OCI-LY7 (cell line): Measurements from ENCODE around the gene PPT1. TPM values are rescaled to one million over a fixed set of nuclear protein-coding genes. Genes with fewer than 3 reads are reported as not detected.

Source experiments
- BruUV-seq: library from RNA; stranded (reverse); fragments of 400-500 nt; replicated peaks from 2 replicates; lab custom pipeline; 2021; lab: Mats Ljungman, UMichigan
- CTCF ChIA-PET: fragments of 300-600 bp; sonication (Branson Sonifier 250); formaldehyde crosslinking; loops from one replicate; lab custom pipeline; 2022; ENCODE audit warnings: antibody characterized with exemption; ENCODE audit not compliant: unreplicated experiment; lab: Charles Lee
- POLR2A ChIA-PET: fragments of 300-600 bp; sonication (Branson Sonifier 250); formaldehyde crosslinking; loops from one replicate; lab custom pipeline; 2022; ENCODE audit warnings: antibody characterized with exemption; lab: Charles Lee
- DNase-seq: peaks from one replicate; pipeline ENCODE4 v3.0.0-alpha.2; 2015; ENCODE audit warnings: low spot score
- H2AFZ ChIP-seq: fragments of 200-600 bp; sonication (generic), shearing (Covaris generic); 2 replicates; pipeline ENCODE4 v1.6.1; 2014; ENCODE audit warnings: mild to moderate bottlenecking, antibody characterized with exemption, low read length, moderate library complexity
- H3K27ac ChIP-seq: fragments of 200-600 bp; sonication (generic); 2 replicates; pipeline ENCODE4 v1.5.1; 2014; ENCODE audit warnings: mixed run types, low read depth, mild to moderate bottlenecking, moderate library complexity, low read length, inconsistent platforms; ENCODE audit not compliant: poor library complexity, severe bottlenecking
- H3K36me3 ChIP-seq: fragments of 200-600 bp; sonication (generic); 2 replicates; pipeline ENCODE4 v1.6.1; 2014; ENCODE audit warnings: mild to moderate bottlenecking, antibody characterized with exemption, low read length, moderate library complexity, mixed read lengths; ENCODE audit not compliant: insufficient read depth
- H3K4me1 ChIP-seq: fragments of 200-600 bp; sonication (generic); 2 replicates; pipeline ENCODE4 v1.5.1; 2014; ENCODE audit warnings: mild to moderate bottlenecking, low read length; ENCODE audit not compliant: insufficient read depth, poor library complexity, severe bottlenecking
- H3K4me2 ChIP-seq: fragments of 200-600 bp; sonication (generic); 2 replicates; pipeline ENCODE4 v1.6.1; 2014; ENCODE audit warnings: mild to moderate bottlenecking, low read length
- H3K4me3 ChIP-seq: fragments of 200-600 bp; sonication (generic); 2 replicates; pipeline ENCODE4 v1.5.1; 2014; ENCODE audit warnings: mild to moderate bottlenecking, low read depth, low read length; ENCODE audit not compliant: poor library complexity, severe bottlenecking
- H3K79me2 ChIP-seq: fragments of 200-600 bp; sonication (generic); 2 replicates; pipeline ENCODE4 v1.6.1; 2016; ENCODE audit warnings: low read depth, mild to moderate bottlenecking, low read length, moderate library complexity, mixed read lengths; ENCODE audit not compliant: insufficient read depth
- H3K9me2 ChIP-seq: fragments of 200-600 bp; sonication (generic); 2 replicates; pipeline ENCODE4 v1.6.1; 2016; ENCODE audit warnings: mild to moderate bottlenecking, low read length, mixed read lengths; ENCODE audit not compliant: insufficient read depth
- H3K9me3 ChIP-seq: fragments of 200-600 bp; sonication (generic); 2 replicates; pipeline ENCODE4 v1.6.1; 2014; ENCODE audit warnings: mild to moderate bottlenecking, mixed run types, low read length, mixed read lengths
- H4K20me1 ChIP-seq: fragments of 200-600 bp; sonication (generic); 2 replicates; pipeline ENCODE4 v1.6.1; 2014; ENCODE audit warnings: mild to moderate bottlenecking, antibody characterized with exemption, low read length, moderate library complexity, mixed read lengths; ENCODE audit not compliant: insufficient read depth
- EZH2phosphoT487 ChIP-seq: fragments of 200-600 bp; sonication (generic); IDR thresholded peaks from 2 replicates; pipeline ENCODE4 v1.6.1; 2018; ENCODE audit warnings: low read depth, borderline replicate concordance, mild to moderate bottlenecking, mixed run types, antibody characterized with exemption, low read length, moderate library complexity, mixed read lengths
- intact Hi-C: fragments of 100-400 bp; cut with micrococcal nuclease; formaldehyde crosslinking; loops from one replicate; pipeline ENCODE4 v1.10.0; 2022; ENCODE audit not compliant: unreplicated experiment
- total RNA-seq, 2 experiments: library from RNA; depleted of rRNA in 1 of 2; stranded (reverse); fragments of >200 nt in 1 of 2; shearing (Covaris generic) in 1 of 2; gene quantifications; 2 replicates each; pipeline ENCODE4 v1.2.3, GENCODE V29; 2014 to 2022
- TF ChIP-seq, protein P1 (sequence below): fragments of 200-600 bp; sonication (generic); conservative IDR thresholded peaks from 2 replicates; pipeline ENCODE4 v1.5.1; 2014; ENCODE audit warnings: mild to moderate bottlenecking, antibody characterized with exemption, low read length, moderate library complexity, mixed read lengths

Gene PPT1
- total RNA-seq, 2 experiments from 2014 or later: 55.9 to 66.5 TPM

DNA sequence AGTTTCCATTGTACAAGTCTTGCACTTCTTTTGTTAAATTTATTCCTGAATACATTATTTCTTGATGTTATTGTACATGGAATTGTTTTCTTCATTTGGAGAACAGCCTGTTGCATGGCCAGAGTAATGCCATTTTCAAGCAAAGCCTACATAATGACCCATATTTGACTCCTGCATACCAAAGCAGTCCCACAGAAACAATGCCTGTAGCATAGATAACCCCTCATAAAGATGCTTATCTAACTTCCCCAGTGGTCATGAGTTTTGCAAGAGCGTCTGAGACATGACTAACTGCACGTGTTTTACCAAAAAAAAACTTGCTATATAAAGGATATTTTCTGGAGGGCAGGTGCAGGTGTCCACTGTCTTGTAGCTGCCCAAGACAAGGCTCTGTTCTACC, 33.8 kb upstream of the PPT1 start:
- no TSS peak for BruUV-seq
- DNase-seq: no peak
- no peak overlapping the region for H3K4me3 ChIP-seq
- H3K79me2 ChIP-seq: no peaks in the 10 kb centered on the region
- H4K20me1 ChIP-seq: no peaks in the 10 kb centered on the region
- H3K4me1 ChIP-seq: peaks cover 5% of the 10 kb centered on the region
- ChIA-PET POLR2A (no interaction called here), CTCF (no interaction called here)
- H3K9me3 ChIP-seq: peaks cover 8% of the 10 kb centered on the region; the same call in 1 of the 2 replicates
- intact Hi-C loops: no loop called here
- TF ChIP-seq, protein P1, sequence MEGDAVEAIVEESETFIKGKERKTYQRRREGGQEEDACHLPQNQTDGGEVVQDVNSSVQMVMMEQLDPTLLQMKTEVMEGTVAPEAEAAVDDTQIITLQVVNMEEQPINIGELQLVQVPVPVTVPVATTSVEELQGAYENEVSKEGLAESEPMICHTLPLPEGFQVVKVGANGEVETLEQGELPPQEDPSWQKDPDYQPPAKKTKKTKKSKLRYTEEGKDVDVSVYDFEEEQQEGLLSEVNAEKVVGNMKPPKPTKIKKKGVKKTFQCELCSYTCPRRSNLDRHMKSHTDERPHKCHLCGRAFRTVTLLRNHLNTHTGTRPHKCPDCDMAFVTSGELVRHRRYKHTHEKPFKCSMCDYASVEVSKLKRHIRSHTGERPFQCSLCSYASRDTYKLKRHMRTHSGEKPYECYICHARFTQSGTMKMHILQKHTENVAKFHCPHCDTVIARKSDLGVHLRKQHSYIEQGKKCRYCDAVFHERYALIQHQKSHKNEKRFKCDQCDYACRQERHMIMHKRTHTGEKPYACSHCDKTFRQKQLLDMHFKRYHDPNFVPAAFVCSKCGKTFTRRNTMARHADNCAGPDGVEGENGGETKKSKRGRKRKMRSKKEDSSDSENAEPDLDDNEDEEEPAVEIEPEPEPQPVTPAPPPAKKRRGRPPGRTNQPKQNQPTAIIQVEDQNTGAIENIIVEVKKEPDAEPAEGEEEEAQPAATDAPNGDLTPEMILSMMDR: no peak
- no peak for TF ChIP-seq EZH2phosphoT487
- H2AFZ ChIP-seq: 0 out of 2 replicates have a peak overlapping the region, but pooled peaks have one; percentile 13
- no peak overlapping the region for H3K4me2 ChIP-seq
- no peaks in the 10 kb centered on the region for H3K9me2 ChIP-seq
- no peak overlapping the region for H3K27ac ChIP-seq
- no peaks in the 10 kb centered on the region for H3K36me3 ChIP-seq

DNA sequence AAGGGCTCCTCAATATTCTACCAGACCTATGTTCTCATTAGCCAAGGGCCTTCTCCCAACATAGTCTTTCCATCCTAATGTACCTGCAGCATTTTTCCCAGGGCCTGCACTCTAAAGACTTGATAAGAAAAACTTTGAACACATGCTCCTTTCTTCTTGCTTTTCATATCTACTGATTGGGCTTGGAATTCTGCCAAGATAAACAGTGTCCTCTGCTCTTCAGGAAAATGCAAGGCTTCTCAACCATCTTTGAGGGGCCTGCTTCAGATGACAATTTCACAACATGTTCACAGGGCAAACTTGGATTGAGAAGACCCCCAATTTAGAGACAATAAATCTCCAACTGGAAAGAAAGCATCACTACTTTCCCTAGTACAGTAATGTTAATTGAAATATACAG, 25.8 kb upstream of the PPT1 start:
- no peak overlapping the region for H3K4me2 ChIP-seq
- no peaks in the 10 kb centered on the region for H3K9me3 ChIP-seq
- H3K4me3 ChIP-seq: no peak overlapping the region
- H3K36me3 ChIP-seq: no peaks in the 10 kb centered on the region
- no peak overlapping the region for H2AFZ ChIP-seq
- H3K4me1 ChIP-seq: no peaks in the 10 kb centered on the region
- POLR2A ChIA-PET: no interaction called here
- no peak overlapping the region for H3K27ac ChIP-seq
- no peaks in the 10 kb centered on the region for H3K79me2 ChIP-seq
- TF ChIP-seq EZH2phosphoT487: no peak
- TF ChIP-seq, protein P1: no peak
- intact Hi-C loops: no loop called here
- no TSS peak for BruUV-seq
- CTCF ChIA-PET: no interaction called here
- H3K9me2 ChIP-seq: no peaks in the 10 kb centered on the region
- DNase-seq: no peak
- no peaks in the 10 kb centered on the region for H4K20me1 ChIP-seq

- H4K20me1 ChIP-seq: no peaks in the 10 kb centered on the region
- intact Hi-C loops: no loop called here
- H3K4me3 ChIP-seq: no peak overlapping the region
- H3K27ac ChIP-seq: no peak overlapping the region
- H3K79me2 ChIP-seq: no peaks in the 10 kb centered on the region
- POLR2A ChIA-PET: interaction anchor here (0.6 to 0.9 kb wide), 2 partner anchors 87 to 320 kb away, joined by 3 to 4 read pairs; no protein-coding TSS in a partner anchor
- no peak for TF ChIP-seq EZH2phosphoT487
- TF ChIP-seq, protein P1: no peak
- H3K4me1 ChIP-seq: no peaks in the 10 kb centered on the region
- H3K4me2 ChIP-seq: no peak overlapping the region
- H3K36me3 ChIP-seq: no peaks in the 10 kb centered on the region
- H3K9me3 ChIP-seq: no peaks in the 10 kb centered on the region
- H2AFZ ChIP-seq: no peak overlapping the region
- no peak for DNase-seq
- no TSS peak for BruUV-seq
- no peaks in the 10 kb centered on the region for H3K9me2 ChIP-seq
- CTCF ChIA-PET: no interaction called here
Observed at GRCh38 chr1:40120128-40120527, 23.1 kb upstream of the PPT1 start.
